Measurements from ENCODE around the gene CTXN3.

The CTXN3 gene

GRCh38 chr5:127700237-127700766, 51.4 kb downstream of the CTXN3 start:
- DNase-seq, result no peak

GRCh38 chr5:127702434-127702833, 53.6 kb downstream of the CTXN3 start:
- no peak for DNase-seq

- no peak for DNase-seq
Measured at GRCh38 chr5:127702926-127703561, 54.2 kb downstream of the CTXN3 start, which contains the start of gene CCDC192. TSS of gene CCDC192 (plus strand) at chr5:127703391. CDS start at chr5:127703446, 55 bp downstream.

DNA sequence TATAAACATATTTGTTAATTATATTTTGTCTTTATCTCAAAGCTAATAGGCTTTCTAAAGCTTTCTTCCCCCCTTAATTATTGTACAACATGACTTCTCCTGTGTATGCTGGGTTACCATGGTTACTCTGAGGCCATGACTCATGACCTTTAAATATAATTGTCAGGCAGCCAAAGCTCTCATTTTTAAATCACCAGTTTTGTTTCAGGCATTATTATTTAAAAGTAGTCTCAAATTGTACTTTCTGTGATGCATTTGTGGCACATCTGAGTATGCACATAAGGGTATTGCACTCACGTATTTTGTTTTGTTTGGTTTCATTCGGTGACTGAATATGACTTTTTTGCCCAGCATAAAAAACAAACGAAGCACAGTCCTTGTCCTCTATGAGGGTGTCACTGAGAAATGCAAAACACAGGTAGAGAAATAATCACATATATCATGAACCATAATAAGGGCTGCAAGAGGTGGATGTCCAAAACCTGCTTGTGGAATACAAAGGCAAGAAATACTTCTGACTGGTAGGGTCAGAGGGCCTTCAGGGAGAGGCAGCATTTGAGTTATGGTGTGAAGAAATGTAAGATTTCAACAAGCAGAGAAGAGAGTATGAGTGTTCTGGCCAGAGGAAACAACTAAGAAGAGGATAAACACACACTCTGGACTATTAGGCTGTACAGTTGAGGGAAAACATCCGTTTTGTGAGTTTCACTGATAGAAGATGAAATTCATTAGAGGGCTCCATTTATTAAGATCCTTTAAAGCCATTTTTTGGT, 56.4 kb downstream of the CTXN3 start:
- DNase-seq, result no peak

- DNase-seq, result no peak
Measured at GRCh38 chr5:127706691-127707090, 57.8 kb downstream of the CTXN3 start.

GRCh38 chr5:127707209-127707608, 58.3 kb downstream of the CTXN3 start:
- DNase-seq, result no peak

Measured in activated T-cell treated with anti-CD3 and anti-CD28 coated beads for 4 hours (primary cell).